Rectal smooth muscle tissue (tissue), 1 donor: ENCODE measurements around the gene CSTF3.
A peak's percentile ranks its signal among the peaks of the same experiment; 100 is the strongest.
"Not testable (repeated sequence)": the region's sequence is repeated elsewhere in the genome, so short reads cannot be mapped to it uniquely, and the experiment has no call there.

ENCODE experiments used
- H3K27ac ChIP-seq: one replicate; pipeline ENCODE4 v1.7.0; 2013; ENCODE audit warnings: low read depth, low read length, inconsistent platforms
- H3K27me3 ChIP-seq: one replicate; pipeline ENCODE4 v1.7.0; 2013; ENCODE audit warnings: low read length; ENCODE audit not compliant: control insufficient read depth, insufficient read depth
- H3K36me3 ChIP-seq: one replicate; pipeline ENCODE4 v1.7.0; 2013; ENCODE audit warnings: low read length; ENCODE audit not compliant: control insufficient read depth, insufficient read depth
- H3K4me1 ChIP-seq: one replicate; pipeline ENCODE4 v1.7.0; 2013; ENCODE audit warnings: low read length; ENCODE audit not compliant: control insufficient read depth, insufficient read depth
- H3K4me3 ChIP-seq: one replicate; pipeline ENCODE4 v1.7.0; 2013; ENCODE audit warnings: low read length
- H3K9ac ChIP-seq: one replicate; pipeline ENCODE4 v1.7.0; 2013; ENCODE audit warnings: low read length

CSTF3 gene

GRCh38 chr11:33178443-33179180, 17.3 kb upstream of the CSTF3 start:
- no peak overlapping the region for H3K9ac ChIP-seq
- no peaks in the 10 kb centered on the region for H3K4me1 ChIP-seq
- H3K4me3 ChIP-seq: no peak overlapping the region
- H3K27me3 ChIP-seq: no peaks in the 10 kb centered on the region
- no peaks in the 10 kb centered on the region for H3K36me3 ChIP-seq
- no peak overlapping the region for H3K27ac ChIP-seq

DNA sequence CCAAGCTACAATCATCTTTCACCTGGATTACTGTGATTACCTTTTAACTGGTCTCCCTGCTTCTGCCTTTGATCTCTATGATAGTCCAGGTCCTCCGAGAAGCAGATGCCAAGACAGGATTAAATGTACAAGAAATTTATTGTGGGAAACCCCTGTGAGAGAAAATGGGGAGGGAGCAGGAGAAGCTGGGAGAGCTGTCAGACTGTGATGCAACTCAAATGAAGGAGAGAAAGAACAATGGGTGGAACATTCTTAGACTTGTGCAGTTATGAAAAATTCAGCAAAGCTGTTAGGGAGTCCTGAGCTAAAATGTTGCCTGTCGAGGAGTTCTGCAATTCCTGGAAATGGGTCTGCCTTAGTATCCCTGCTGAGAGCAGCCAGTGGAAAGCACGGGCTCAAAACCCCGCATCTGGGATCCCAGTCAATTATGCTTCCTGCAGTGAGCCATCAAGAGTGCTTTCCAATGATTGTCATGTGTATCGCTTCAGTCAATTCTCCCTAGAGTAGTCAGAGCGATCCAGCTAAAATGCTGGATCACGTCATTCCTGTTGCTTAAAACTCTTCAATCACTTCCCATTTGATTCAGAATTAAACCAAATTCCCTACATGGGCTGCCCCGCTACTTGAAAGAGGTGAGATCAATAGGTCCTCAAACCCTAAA, 16.5 kb upstream of the CSTF3 start:
- Histone ChIP-seq H3K9ac (no peak overlapping the region), H3K4me3 (no peak overlapping the region), H3K4me1 (no peaks in the 10 kb centered on the region), H3K27ac (no peak overlapping the region), H3K36me3 (no peaks in the 10 kb centered on the region), H3K27me3 (no peaks in the 10 kb centered on the region)

DNA sequence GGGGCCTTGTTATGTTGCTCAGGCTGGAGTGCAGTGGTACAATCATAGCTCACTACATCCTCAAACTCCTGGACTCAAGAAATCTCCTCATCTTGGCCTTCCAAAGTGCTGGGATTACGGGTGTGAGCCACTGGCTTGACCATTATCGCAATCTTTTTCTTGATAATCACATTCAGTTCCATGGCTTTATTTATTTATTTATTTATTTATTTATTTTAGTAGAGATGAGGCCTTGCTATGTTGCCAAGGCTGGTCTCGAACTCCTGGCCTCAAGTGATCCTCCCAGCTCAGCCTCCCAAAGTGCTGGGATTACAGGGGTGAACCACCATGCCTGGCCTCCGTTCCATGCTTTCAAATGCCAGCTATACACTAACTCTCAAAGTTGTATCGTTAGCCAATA, 15.5 kb upstream of the CSTF3 start:
- not testable (repeated sequence) for H3K4me3 ChIP-seq, H3K9ac ChIP-seq, H3K36me3 ChIP-seq, H3K27ac ChIP-seq, H3K4me1 ChIP-seq, H3K27me3 ChIP-seq

DNA sequence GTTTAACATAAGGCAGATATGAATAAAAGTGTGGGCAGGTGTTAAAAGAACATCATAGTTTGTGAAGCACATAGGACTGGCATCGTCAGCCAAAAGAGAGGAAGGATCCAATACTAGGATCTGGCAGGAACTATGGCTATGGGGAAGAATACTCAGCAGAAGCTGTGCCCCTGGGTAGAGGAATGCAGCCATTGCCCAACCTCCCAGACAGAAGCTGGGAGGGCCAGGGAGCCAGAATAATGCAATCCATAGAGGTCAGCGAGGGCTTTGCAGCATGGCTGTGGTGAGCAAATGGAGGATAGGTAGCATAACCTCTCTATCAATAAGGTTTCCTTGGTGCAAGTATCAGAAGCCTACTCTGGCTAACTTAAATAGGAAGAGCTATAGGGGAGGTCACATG, 11.7 kb upstream of the CSTF3 start:
- no peak overlapping the region for H3K4me3 ChIP-seq
- H3K27me3 ChIP-seq: no peaks in the 10 kb centered on the region
- no peak overlapping the region for H3K9ac ChIP-seq
- H3K4me1 ChIP-seq: no peaks in the 10 kb centered on the region
- H3K36me3 ChIP-seq: no peaks in the 10 kb centered on the region
- no peak overlapping the region for H3K27ac ChIP-seq

DNA sequence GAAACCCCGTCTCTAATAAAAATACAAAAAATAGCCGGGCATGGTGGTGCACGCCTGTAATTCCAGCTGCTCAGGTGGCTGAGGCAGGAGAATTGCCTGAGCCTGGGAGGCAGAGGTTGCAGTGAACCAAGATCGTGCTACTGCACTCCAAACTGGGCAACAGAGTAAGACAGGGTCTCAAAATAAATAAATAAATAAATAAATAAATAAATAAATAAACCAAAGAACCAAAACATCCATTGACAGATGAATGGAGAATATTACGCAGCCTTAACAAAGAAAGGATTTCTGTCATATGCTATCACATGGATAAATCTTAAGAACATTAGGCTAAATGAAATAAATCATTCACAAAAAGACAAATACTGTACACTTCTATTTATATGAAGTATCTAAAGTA, 11.1 kb upstream of the CSTF3 start:
- H3K4me1 ChIP-seq: no peaks in the 10 kb centered on the region
- H3K27ac ChIP-seq: no peak overlapping the region
- H3K4me3 ChIP-seq: no peak overlapping the region
- no peaks in the 10 kb centered on the region for H3K27me3 ChIP-seq
- H3K36me3 ChIP-seq: no peaks in the 10 kb centered on the region
- H3K9ac ChIP-seq: no peak overlapping the region

- no peaks in the 10 kb centered on the region for H3K4me1 ChIP-seq
- H3K9ac ChIP-seq: no peak overlapping the region
- H3K27ac ChIP-seq: no peak overlapping the region
- H3K4me3 ChIP-seq: no peak overlapping the region
- H3K36me3 ChIP-seq: no peaks in the 10 kb centered on the region
- H3K27me3 ChIP-seq: no peaks in the 10 kb centered on the region
Observed at GRCh38 chr11:33171251-33171650, 10.0 kb upstream of the CSTF3 start.

- Histone ChIP-seq H3K27ac (no peak overlapping the region), H3K36me3 (no peaks in the 10 kb centered on the region), H3K4me1 (no peaks in the 10 kb centered on the region), H3K27me3 (no peaks in the 10 kb centered on the region), H3K4me3 (no peak overlapping the region), H3K9ac (no peak overlapping the region)
Observed at GRCh38 chr11:33168709-33169200, 7.5 kb upstream of the CSTF3 start.

DNA sequence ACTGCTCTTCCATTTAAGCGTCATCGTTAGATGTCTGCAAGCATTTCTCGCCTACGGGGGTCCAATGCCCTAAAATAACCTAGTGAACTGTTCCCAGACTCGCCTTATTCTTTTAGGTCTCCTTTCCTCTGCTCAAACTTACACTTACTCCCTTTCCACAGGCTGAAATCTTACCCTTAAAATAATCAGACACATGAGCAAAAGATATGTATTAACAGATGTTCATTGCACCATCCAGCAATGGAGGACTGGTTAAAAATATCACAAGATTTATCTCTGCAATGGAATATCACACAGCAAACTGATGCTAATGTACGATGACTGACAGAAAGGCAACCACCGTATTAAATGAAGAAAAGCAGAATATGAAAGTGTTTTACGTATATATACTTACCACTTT, 1.6 kb upstream of the CSTF3 start:
- H3K27ac ChIP-seq: no peak overlapping the region
- H3K36me3 ChIP-seq: no peaks in the 10 kb centered on the region
- peaks cover 7% of the 10 kb centered on the region for H3K4me1 ChIP-seq
- H3K9ac ChIP-seq: no peak overlapping the region
- H3K4me3 ChIP-seq: no peak overlapping the region
- no peaks in the 10 kb centered on the region for H3K27me3 ChIP-seq

GRCh38 chr11:33160587-33160986, 693 bp downstream of the CSTF3 start:
- Histone ChIP-seq H3K27me3 (no peaks in the 10 kb centered on the region), H3K36me3 (no peaks in the 10 kb centered on the region), H3K4me3 (peak overlapping the region; percentile 99), H3K4me1 (peaks cover 8% of the 10 kb centered on the region), H3K9ac (peak overlapping the region; percentile 24), H3K27ac (no peak overlapping the region)

GRCh38 chr11:33160136-33160535, 1.1 kb downstream of the CSTF3 start:
- Histone ChIP-seq H3K36me3 (no peaks in the 10 kb centered on the region), H3K27ac (no peak overlapping the region), H3K9ac (no peak overlapping the region), H3K4me3 (peak overlapping the region; percentile 99), H3K4me1 (peaks cover 8% of the 10 kb centered on the region), H3K27me3 (no peaks in the 10 kb centered on the region)

- H3K27ac ChIP-seq, H3K9ac ChIP-seq, H3K4me1 ChIP-seq, H3K36me3 ChIP-seq, H3K4me3 ChIP-seq, H3K27me3 ChIP-seq: not testable (repeated sequence)
Observed at GRCh38 chr11:33159378-33159867, 1.9 kb downstream of the CSTF3 start.

GRCh38 chr11:33158596-33159275, 2.5 kb downstream of the CSTF3 start:
- H3K4me3 ChIP-seq: no peak overlapping the region
- H3K4me1 ChIP-seq: peaks cover 8% of the 10 kb centered on the region
- H3K9ac ChIP-seq: no peak overlapping the region
- no peak overlapping the region for H3K27ac ChIP-seq
- no peaks in the 10 kb centered on the region for H3K27me3 ChIP-seq
- no peaks in the 10 kb centered on the region for H3K36me3 ChIP-seq
